ENCODE results near the gene PCDHB1. TPM values are rescaled to one million over a fixed set of nuclear protein-coding genes. Genes with fewer than 3 reads are reported as not detected.
"Not testable (repeated sequence)": the region's sequence is repeated elsewhere in the genome, so short reads cannot be mapped to it uniquely, and the experiment has no call there.

Gene PCDHB1
- total RNA-seq, 1 experiment from 2014 or later: not detected

DNA sequence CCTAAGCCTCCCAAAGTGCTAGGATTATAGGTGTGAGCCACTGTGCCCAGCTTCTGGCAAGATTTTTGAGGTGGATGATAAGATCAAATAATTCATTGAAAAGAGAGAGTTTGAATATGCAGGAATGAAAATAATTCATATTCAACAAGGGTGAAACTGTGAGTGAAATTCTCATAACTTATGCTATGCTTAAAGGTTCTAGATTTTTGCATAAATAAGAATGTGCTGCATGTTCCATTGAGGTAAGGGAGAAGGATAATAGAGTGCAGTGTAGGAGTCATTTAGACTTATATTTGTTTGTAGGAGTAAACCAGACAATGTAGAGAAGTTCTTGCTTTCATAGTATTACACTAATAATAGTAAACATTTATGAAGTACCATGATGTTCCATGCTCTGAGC is 31.1 kb downstream of the PCDHB1 start:
- DNase-seq (ENCODE audit: low read depth): no peak

DNA sequence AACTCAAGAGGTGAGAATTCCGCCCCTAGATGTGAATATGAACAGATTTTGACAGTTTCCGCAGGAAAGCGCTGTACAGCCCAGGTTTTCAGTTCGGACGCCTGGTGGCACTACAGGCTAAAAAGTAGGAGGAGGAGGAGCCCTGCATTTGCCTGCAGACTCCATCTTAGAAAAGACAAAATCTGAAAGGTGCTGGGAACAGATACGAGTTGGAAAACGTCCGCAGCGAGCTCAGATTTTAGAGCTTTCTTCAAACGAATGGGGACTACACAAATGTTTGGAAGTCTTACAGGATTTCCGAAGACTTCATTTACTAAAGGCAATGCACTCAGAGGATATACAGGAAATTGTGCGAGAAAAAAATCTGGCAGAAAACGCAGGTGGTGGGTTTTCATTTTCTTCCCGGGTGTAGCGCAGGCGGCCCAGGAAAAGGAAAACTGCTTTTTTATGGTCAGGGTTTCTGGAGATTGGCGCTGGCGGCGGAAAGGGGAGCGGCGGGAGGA is 33.4 kb downstream of the PCDHB1 start:
- peak; percentile 70 for DNase-seq (ENCODE audit: low read depth)

DNA sequence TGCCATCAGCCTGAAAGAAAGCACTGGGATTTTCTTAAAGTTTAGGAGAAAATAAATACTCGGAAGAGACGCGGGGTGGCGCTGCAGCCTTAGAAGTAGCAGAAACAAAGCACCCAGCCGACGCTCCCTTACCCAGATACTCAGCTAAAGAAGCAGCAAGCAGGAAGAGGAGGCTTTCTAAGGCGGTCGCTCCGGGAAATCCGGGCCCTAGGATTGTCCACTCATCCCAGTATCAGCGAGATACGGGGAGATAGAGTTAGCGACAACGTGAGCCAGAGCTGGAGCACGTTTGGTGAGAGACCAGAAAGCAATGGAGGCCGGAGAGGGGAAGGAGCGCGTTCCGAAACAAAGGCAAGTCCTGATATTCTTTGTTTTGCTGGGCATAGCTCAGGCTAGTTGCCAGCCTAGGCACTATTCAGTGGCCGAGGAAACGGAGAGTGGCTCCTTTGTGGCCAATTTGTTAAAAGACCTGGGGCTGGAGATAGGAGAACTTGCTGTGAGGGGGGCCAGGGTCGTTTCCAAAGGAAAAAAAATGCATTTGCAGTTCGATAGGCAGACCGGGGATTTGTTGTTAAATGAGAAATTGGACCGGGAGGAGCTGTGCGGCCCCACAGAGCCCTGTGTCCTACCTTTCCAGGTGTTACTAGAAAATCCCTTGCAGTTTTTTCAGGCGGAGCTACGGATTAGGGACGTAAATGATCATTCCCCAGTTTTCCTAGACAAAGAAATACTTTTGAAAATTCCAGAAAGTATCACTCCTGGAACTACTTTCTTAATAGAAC is 43.5 kb downstream of the PCDHB1 start, which contains the start of gene PCDHB2:
PCDHB2 (plus strand) TSS at position 135 of the 782 bp plus-strand sequence; CDS start at position 311, 176 bp downstream.
- DNase-seq (ENCODE audit: low read depth): peak; percentile 85

DNA sequence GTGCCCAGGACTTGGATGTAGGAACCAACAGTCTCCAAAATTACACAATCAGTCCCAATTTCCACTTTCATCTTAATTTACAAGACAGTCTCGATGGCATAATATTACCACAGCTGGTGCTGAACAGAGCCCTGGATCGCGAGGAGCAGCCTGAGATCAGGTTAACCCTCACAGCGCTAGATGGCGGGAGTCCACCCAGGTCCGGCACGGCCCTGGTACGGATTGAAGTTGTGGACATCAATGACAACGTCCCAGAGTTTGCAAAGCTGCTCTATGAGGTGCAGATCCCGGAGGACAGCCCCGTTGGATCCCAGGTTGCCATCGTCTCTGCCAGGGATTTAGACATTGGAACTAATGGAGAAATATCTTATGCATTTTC is 44.1 kb downstream of the PCDHB1 start:
- DNase-seq (ENCODE audit: low read depth): no peak

DNA sequence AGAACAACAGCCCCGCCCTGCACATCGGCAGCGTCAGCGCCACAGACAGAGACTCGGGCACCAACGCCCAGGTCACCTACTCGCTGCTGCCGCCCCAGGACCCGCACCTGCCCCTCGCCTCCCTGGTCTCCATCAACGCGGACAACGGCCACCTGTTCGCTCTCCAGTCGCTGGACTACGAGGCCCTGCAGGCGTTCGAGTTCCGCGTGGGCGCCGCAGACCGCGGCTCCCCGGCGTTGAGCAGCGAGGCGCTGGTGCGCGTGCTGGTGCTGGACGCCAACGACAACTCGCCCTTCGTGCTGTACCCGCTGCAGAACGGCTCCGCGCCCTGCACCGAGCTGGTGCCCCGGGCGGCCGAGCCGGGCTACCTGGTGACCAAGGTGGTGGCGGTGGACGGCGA is 45.0 kb downstream of the PCDHB1 start:
- DNase-seq (ENCODE audit: low read depth): not testable (repeated sequence)

DNA sequence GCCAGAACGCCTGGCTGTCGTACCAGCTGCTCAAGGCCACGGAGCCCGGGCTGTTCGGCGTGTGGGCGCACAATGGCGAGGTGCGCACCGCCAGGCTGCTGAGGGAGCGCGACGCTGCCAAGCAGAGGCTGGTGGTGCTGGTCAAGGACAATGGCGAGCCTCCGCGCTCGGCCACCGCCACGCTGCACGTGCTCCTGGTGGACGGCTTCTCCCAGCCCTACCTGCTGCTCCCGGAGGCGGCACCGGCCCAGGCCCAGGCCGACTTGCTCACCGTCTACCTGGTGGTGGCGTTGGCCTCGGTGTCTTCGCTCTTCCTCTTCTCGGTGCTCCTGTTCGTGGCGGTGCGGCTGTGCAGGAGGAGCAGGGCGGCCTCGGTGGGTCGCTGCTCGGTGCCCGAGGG is 45.4 kb downstream of the PCDHB1 start:
- not testable (repeated sequence) for DNase-seq (ENCODE audit: low read depth)

DNA sequence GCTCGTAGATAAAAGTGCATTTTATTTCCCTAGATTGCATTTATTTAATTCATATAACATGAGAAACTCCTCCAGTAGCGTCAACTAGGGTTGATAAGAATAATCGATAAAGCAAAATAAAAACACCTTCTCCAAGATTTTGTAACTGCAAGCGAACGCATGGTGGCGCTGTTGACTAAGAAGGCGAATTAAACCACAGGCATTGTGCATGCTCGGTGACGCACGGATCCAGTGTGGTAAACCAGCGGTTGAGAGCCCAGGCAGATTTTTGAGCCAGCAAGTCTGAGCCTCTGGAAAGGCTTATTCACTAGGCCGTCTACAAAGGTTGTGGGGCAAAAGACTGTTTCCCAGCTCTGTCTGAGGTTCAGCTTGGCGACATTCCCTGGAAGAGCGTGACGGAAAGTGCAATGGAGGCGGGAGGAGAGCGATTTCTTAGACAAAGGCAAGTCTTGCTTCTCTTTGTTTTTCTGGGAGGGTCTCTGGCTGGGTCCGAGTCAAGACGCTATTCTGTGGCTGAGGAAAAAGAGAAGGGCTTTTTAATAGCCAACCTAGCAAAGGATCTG is 49.1 kb downstream of the PCDHB1 start, which contains the start of gene PCDHB3:
PCDHB3 (plus strand) TSS at position 231 of the 563 bp plus-strand sequence; CDS start at position 408, 177 bp downstream.
- DNase-seq (ENCODE audit: low read depth): peak; percentile 77

DNA sequence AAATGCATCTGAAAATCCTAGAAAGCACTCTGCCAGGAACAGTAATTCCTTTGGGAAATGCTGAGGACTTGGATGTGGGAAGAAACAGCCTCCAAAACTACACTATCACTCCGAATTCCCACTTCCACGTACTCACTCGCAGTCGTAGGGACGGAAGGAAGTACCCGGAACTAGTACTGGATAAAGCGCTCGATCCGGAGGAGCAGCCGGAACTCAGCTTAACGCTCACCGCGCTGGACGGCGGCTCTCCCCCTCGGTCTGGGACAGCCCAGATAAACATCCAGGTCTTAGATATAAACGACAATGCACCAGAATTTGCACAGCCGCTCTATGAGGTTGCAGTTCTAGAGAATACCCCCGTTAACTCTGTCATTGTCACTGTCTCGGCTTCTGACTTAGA is 49.9 kb downstream of the PCDHB1 start:
- DNase-seq (ENCODE audit: low read depth): no peak

DNA sequence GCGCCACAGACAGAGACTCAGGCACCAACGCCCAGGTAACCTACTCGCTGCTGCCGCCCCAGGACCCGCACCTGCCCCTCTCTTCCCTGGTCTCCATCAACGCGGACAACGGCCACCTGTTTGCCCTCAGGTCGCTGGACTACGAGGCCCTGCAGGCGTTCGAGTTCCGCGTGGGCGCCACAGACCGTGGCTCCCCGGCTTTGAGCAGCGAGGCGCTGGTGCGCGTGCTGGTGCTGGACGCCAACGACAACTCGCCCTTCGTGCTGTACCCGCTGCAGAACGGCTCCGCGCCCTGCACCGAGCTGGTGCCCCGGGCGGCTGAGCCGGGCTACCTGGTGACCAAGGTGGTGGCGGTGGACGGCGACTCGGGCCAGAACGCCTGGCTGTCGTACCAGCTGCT is 50.9 kb downstream of the PCDHB1 start:
- not testable (repeated sequence) for DNase-seq (ENCODE audit: low read depth)

DNA sequence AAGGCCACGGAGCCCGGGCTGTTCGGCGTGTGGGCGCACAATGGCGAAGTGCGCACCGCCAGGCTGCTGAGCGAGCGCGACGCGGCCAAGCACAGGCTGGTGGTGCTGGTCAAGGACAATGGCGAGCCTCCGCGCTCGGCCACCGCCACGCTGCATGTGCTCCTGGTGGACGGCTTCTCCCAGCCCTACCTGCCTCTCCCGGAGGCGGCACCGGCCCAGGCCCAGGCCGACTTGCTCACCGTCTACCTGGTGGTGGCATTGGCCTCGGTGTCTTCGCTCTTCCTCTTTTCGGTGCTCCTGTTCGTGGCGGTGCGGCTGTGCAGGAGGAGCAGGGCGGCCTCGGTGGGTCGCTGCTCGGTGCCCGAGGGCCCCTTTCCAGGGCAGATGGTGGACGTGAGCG is 51.3 kb downstream of the PCDHB1 start:
- not testable (repeated sequence) for DNase-seq (ENCODE audit: low read depth)

DNA sequence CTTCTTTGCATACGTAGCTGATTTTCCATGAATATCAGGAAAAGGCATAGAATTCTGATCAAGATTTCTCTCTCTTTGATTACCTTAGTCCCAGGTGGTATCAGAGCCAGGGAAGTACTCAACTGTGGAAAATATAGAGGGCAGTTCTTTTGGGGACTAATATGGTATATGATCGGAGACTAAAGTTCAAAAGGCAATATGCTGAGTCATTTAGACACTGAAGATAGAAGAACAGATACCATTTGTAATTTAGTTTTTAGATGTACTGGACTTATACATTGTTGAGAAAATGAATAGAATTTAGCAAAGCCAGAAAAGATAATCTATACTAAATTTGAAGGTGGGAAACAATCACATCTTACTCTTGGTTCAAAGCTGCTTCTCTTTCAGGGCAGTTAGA is 54.2 kb downstream of the PCDHB1 start:
- DNase-seq (ENCODE audit: low read depth): no peak

Other genes starting within 250 kb of the PCDHB1 start
- 0.26 and 0.40 TPM in 2 replicates for gene PCDHA4, start 244.3 kb upstream of the PCDHB1 start, total RNA-seq (2014; rRNA removed)
- not detected in 2 replicates for gene PCDHA5, start 229.8 kb upstream of the PCDHB1 start, total RNA-seq (2014; rRNA removed)
- gene PCDHA6, start 223.4 kb upstream of the PCDHB1 start, total RNA-seq (2014; rRNA removed): not detected in 2 replicates
- gene PCDHA7, start 217.1 kb upstream of the PCDHB1 start, total RNA-seq (2014; rRNA removed): 0.11 and 0.19 TPM in 2 replicates
- not detected in 2 replicates for gene PCDHA8, start 210.2 kb upstream of the PCDHB1 start, total RNA-seq (2014; rRNA removed)
- gene PCDHA9, start 203.0 kb upstream of the PCDHB1 start, total RNA-seq (2014; rRNA removed): 0.06 TPM in 1 of 2 replicates, not detected in the other
- gene PCDHA10, start 195.5 kb upstream of the PCDHB1 start, total RNA-seq (2014; rRNA removed): not detected in 2 replicates
- 0.11 TPM in 1 of 2 replicates, not detected in the other for gene PCDHA11, start 182.4 kb upstream of the PCDHB1 start, total RNA-seq (2014; rRNA removed)
- gene PCDHA12, start 176.1 kb upstream of the PCDHB1 start, total RNA-seq (2014; rRNA removed): not detected in 2 replicates
- gene PCDHA13, start 169.2 kb upstream of the PCDHB1 start, total RNA-seq (2014; rRNA removed): not detected in 2 replicates
- not detected in 2 replicates for gene PCDHAC1, start 125.1 kb upstream of the PCDHB1 start, total RNA-seq (2014; rRNA removed)
- gene PCDHAC2, start 84.9 kb upstream of the PCDHB1 start, total RNA-seq (2014; rRNA removed): 0.06 and 0.23 TPM in 2 replicates
- gene PCDHB2, start 43.2 kb downstream of the PCDHB1 start, total RNA-seq (2014; rRNA removed): 10.7 and 13.4 TPM in 2 replicates
- gene PCDHB3, start 49.1 kb downstream of the PCDHB1 start, total RNA-seq (2014; rRNA removed): 2.0 and 2.4 TPM in 2 replicates
- gene PCDHB4, start 70.4 kb downstream of the PCDHB1 start, total RNA-seq (2014; rRNA removed): 1.8 and 1.9 TPM in 2 replicates
- gene PCDHB5, start 83.8 kb downstream of the PCDHB1 start, total RNA-seq (2014; rRNA removed): 0.63 and 1.1 TPM in 2 replicates
- gene PCDHB6, start 98.7 kb downstream of the PCDHB1 start, total RNA-seq (2014; rRNA removed): 0.34 and 0.38 TPM in 2 replicates
- 2.0 and 3.4 TPM in 2 replicates for gene PCDHB7, start 121.3 kb downstream of the PCDHB1 start, total RNA-seq (2014; rRNA removed)
- gene PCDHB8, start 126.4 kb downstream of the PCDHB1 start, total RNA-seq (2014; rRNA removed): 9.6 and 12.3 TPM in 2 replicates
- 10.4 and 12.2 TPM in 2 replicates for gene PCDHB16, start 131.0 kb downstream of the PCDHB1 start, total RNA-seq (2014; rRNA removed)
- gene PCDHB9, start 135.8 kb downstream of the PCDHB1 start, total RNA-seq (2014; rRNA removed): 2.8 and 3.1 TPM in 2 replicates
- 2.4 and 2.8 TPM in 2 replicates for gene PCDHB10, start 141.0 kb downstream of the PCDHB1 start, total RNA-seq (2014; rRNA removed)
- gene PCDHB11, start 148.3 kb downstream of the PCDHB1 start, total RNA-seq (2014; rRNA removed): 0.77 and 1.5 TPM in 2 replicates
- 3.1 and 3.6 TPM in 2 replicates for gene PCDHB12, start 157.3 kb downstream of the PCDHB1 start, total RNA-seq (2014; rRNA removed)
- 3.5 and 5.1 TPM in 2 replicates for gene PCDHB13, start 162.5 kb downstream of the PCDHB1 start, total RNA-seq (2014; rRNA removed)
- gene PCDHB14, start 172.0 kb downstream of the PCDHB1 start, total RNA-seq (2014; rRNA removed): 4.3 and 4.9 TPM in 2 replicates
- gene PCDHB15, start 194.0 kb downstream of the PCDHB1 start, total RNA-seq (2014; rRNA removed): 3.8 TPM in 2 replicates